Measurements from ENCODE around the gene COQ8A.

DNA sequence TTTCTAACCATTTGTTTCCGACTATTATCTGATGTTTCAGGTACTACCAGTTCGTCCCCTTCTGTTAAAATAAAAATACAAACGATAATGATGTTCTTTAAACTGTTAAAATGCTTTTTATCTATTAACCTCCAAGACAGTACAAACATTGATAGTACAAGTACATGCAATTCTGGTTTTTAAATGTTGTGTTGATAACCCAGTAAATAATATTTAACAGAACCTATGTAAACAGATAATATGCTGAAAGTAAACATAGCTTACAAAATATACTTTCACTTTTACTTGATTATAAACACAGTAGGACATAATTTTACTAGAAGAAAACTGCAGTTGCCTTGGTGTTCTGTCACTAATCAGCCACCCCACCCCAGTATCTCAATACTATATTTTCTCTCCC lies 76.9 kb downstream of the COQ8A start:
- no peak for TF ChIP-seq PAX5 (IDR thresholded peaks at IDR 0.05; ENCODE audit: insufficient read depth, low read length, severe bottlenecking)
- no peak for TF ChIP-seq POLR2AphosphoS5 (IDR thresholded peaks at IDR 0.05; ENCODE audit: low read depth, low read length)
